Activated CD4-positive, alpha-beta memory T cell treated with anti-CD3 and anti-CD28 coated beads, Interleukin-2, amount 10 ng/mL, durations not matched to agents 7 days and 5 days (primary cell): ENCODE data around the gene FAM216A. TPM values are rescaled to one million over a fixed set of nuclear protein-coding genes. Genes with fewer than 3 reads are reported as not detected.

Source experiments
- CTCF ChIA-PET: fragments of 350-600 bp; sonication (Branson Sonifier 250); formaldehyde crosslinking; loops from one replicate; lab custom pipeline; 2021; ENCODE audit warnings: antibody characterized with exemption, inconsistent platforms; lab: Charles Lee
- POLR2A ChIA-PET: fragments of 350-600 bp; sonication (Branson Sonifier 250); formaldehyde crosslinking; loops from one replicate; lab custom pipeline; 2021; ENCODE audit warnings: antibody characterized with exemption; lab: Charles Lee
- DNase-seq: peaks from one replicate; pipeline ENCODE4 v3.0.0-alpha.2; 2020
- H3K27ac Mint-ChIP-seq: one replicate; pipeline ENCODE4 v1.8.0; 2021; ENCODE audit warnings: mild to moderate bottlenecking, mixed read lengths
- H3K27me3 Mint-ChIP-seq: one replicate; pipeline ENCODE4 v1.8.0; 2021; ENCODE audit warnings: mixed read lengths
- H3K36me3 Mint-ChIP-seq: one replicate; pipeline ENCODE4 v1.8.0; 2021; ENCODE audit warnings: low read depth, mixed read lengths
- H3K4me1 Mint-ChIP-seq: one replicate; pipeline ENCODE4 v1.8.0; 2021; ENCODE audit warnings: mixed read lengths
- H3K4me3 Mint-ChIP-seq: one replicate; pipeline ENCODE4 v1.8.0; 2021; ENCODE audit warnings: mild to moderate bottlenecking, mixed read lengths
- H3K9me3 Mint-ChIP-seq: one replicate; pipeline ENCODE4 v1.8.0; 2021; ENCODE audit warnings: mixed read lengths
- total RNA-seq, 2 experiments: library from RNA; stranded (reverse); gene quantifications; one replicate each; pipeline ENCODE4 v1.2.3, GENCODE V29; 2021

The FAM216A gene
- total RNA-seq, 2 experiments from 2014 or later, result 14.7 to 16.7 TPM

- Mint-ChIP-seq H3K9me3 (no peaks in the 10 kb centered on the region), H3K27me3 (no peaks in the 10 kb centered on the region), H3K4me1 (peaks cover 17% of the 10 kb centered on the region), H3K4me3 (no peak overlapping the region), H3K36me3 (peaks cover 42% of the 10 kb centered on the region), H3K27ac (no peak overlapping the region)
- ChIA-PET CTCF (interaction anchor here (0.6 to 2.1 kb wide), 8 partner anchors 11 to 82 kb away, joined by 3 to 7 read pairs (median 4); partner anchors contain the start of genes ARPC3 and FAM216A), POLR2A (interaction anchor here (0.6 to 0.9 kb wide), 2 partner anchors 19 to 64 kb away, joined by 3 read pairs; partner anchors contain the start of genes FAM216A and GPN3)
- no peak for DNase-seq
Observed at GRCh38 chr12:110531741-110532333, 63.2 kb downstream of the FAM216A start.

- Mint-ChIP-seq H3K27me3 (no peaks in the 10 kb centered on the region), H3K36me3 (peaks cover 49% of the 10 kb centered on the region), H3K9me3 (no peaks in the 10 kb centered on the region), H3K4me3 (no peak overlapping the region), H3K4me1 (peaks cover 17% of the 10 kb centered on the region), H3K27ac (no peak overlapping the region)
- DNase-seq, result no peak
- ChIA-PET POLR2A (interaction anchor here (1.6 kb wide), 1 partner anchor 8 kb away, joined by 3 read pairs; no protein-coding TSS in a partner anchor), CTCF (interaction anchor here (0.7 to 2.4 kb wide), 7 partner anchors 13 to 82 kb away, joined by 3 to 13 read pairs (median 5); partner anchors contain the start of genes ARPC3, FAM216A and GPN3)
Observed at GRCh38 chr12:110532644-110533043, 64.0 kb downstream of the FAM216A start.

GRCh38 chr12:110533607-110534006, 65.0 kb downstream of the FAM216A start:
- H3K9me3 Mint-ChIP-seq, result no peaks in the 10 kb centered on the region
- no peak for DNase-seq
- H3K4me3 Mint-ChIP-seq, result no peak overlapping the region
- H3K27ac Mint-ChIP-seq, result no peak overlapping the region
- POLR2A ChIA-PET, result interaction anchor here (1.6 kb wide), 1 partner anchor 9 kb away, joined by 3 read pairs; no protein-coding TSS in a partner anchor
- H3K36me3 Mint-ChIP-seq, result peaks cover 58% of the 10 kb centered on the region
- CTCF ChIA-PET, result interaction anchor here (0.7 to 2.4 kb wide), 7 partner anchors 20 to 200 kb away, joined by 3 to 13 read pairs (median 4); partner anchors contain the start of genes FAM216A and GPN3
- H3K4me1 Mint-ChIP-seq, result peaks cover 17% of the 10 kb centered on the region
- no peaks in the 10 kb centered on the region for H3K27me3 Mint-ChIP-seq

- no peak overlapping the region for H3K4me3 Mint-ChIP-seq
- peaks cover 21% of the 10 kb centered on the region for H3K4me1 Mint-ChIP-seq
- no peaks in the 10 kb centered on the region for H3K27me3 Mint-ChIP-seq
- no peak for DNase-seq
- H3K36me3 Mint-ChIP-seq, result peaks cover 63% of the 10 kb centered on the region
- H3K9me3 Mint-ChIP-seq, result no peaks in the 10 kb centered on the region
- no peak overlapping the region for H3K27ac Mint-ChIP-seq
- ChIA-PET CTCF (interaction anchor here (2.4 kb wide), 1 partner anchor 67 kb away, joined by 13 read pairs; no protein-coding TSS in a partner anchor), POLR2A (interaction anchor here (0.6 kb wide), 2 partner anchors 95 to 317 kb away, joined by 3 to 4 read pairs; no protein-coding TSS in a partner anchor)
Observed at GRCh38 chr12:110534811-110535210, 66.2 kb downstream of the FAM216A start.

GRCh38 chr12:110536834-110537604, 68.4 kb downstream of the FAM216A start:
- H3K27ac Mint-ChIP-seq, result no peak overlapping the region

GRCh38 chr12:110537605-110538409, 69.2 kb downstream of the FAM216A start:
- peaks cover 16% of the 10 kb centered on the region for H3K4me1 Mint-ChIP-seq
- no peak overlapping the region for H3K4me3 Mint-ChIP-seq
- H3K9me3 Mint-ChIP-seq, result no peaks in the 10 kb centered on the region
- POLR2A ChIA-PET, result interaction anchor here (0.8 to 1.0 kb wide), 3 partner anchors 28 to 106 kb away, joined by 3 to 4 read pairs (median 3); no protein-coding TSS in a partner anchor
- DNase-seq, result no peak
- H3K27me3 Mint-ChIP-seq, result no peaks in the 10 kb centered on the region
- H3K36me3 Mint-ChIP-seq, result peaks cover 55% of the 10 kb centered on the region
- CTCF ChIA-PET, result interaction anchor here (0.6 to 1.7 kb wide), 5 partner anchors 10 to 63 kb away, joined by 3 read pairs; no protein-coding TSS in a partner anchor
- H3K27ac Mint-ChIP-seq, result no peak overlapping the region

More at GRCh38 chr12:110536834-110537604, 68.4 kb downstream of the FAM216A start:
- Mint-ChIP-seq H3K4me1 (peaks cover 16% of the 10 kb centered on the region), H3K27me3 (no peaks in the 10 kb centered on the region), H3K9me3 (no peaks in the 10 kb centered on the region), H3K36me3 (peaks cover 52% of the 10 kb centered on the region), H3K4me3 (no peak overlapping the region)
- DNase-seq, result no peak
- ChIA-PET CTCF (interaction anchor here (0.7 to 1.7 kb wide), 3 partner anchors 9 to 64 kb away, joined by 3 read pairs; no protein-coding TSS in a partner anchor), POLR2A (interaction anchor here (0.8 to 0.9 kb wide), 2 partner anchors 27 to 63 kb away, joined by 3 to 4 read pairs; no protein-coding TSS in a partner anchor)

GRCh38 chr12:110538869-110539622, 70.4 kb downstream of the FAM216A start:
- no peaks in the 10 kb centered on the region for H3K27me3 Mint-ChIP-seq
- no peak for DNase-seq
- no peak overlapping the region for H3K4me3 Mint-ChIP-seq
- peaks cover 25% of the 10 kb centered on the region for H3K4me1 Mint-ChIP-seq
- H3K36me3 Mint-ChIP-seq, result peaks cover 62% of the 10 kb centered on the region
- H3K27ac Mint-ChIP-seq, result no peak overlapping the region
- CTCF ChIA-PET, result interaction anchor here (0.6 to 1.7 kb wide), 6 partner anchors 11 to 106 kb away, joined by 3 to 5 read pairs (median 3); partner anchors contain the start of gene ARPC3
- POLR2A ChIA-PET, result interaction anchor here (1.0 to 1.1 kb wide), 2 partner anchors 10 to 108 kb away, joined by 3 read pairs; no protein-coding TSS in a partner anchor
- no peaks in the 10 kb centered on the region for H3K9me3 Mint-ChIP-seq

Other genes with a start within 250 kb of the FAM216A start
- gene ATP2A2, start 187.6 kb upstream of the FAM216A start, total RNA-seq, result 100 to 1,000 TPM; 142 TPM
- gene ANAPC7, start 65.1 kb upstream of the FAM216A start, total RNA-seq, result 10 to 100 TPM; 47.2 to 47.3 TPM
- 100 to 1,000 TPM; 460 to 466 TPM for gene ARPC3, start 18.5 kb upstream of the FAM216A start, total RNA-seq
- 10 to 100 TPM; 18.9 to 21.6 TPM for gene GPN3, start 588 bp upstream of the FAM216A start, total RNA-seq
- 100 to 1,000 TPM; 129 to 137 TPM for gene VPS29, start 33.3 kb downstream of the FAM216A start, total RNA-seq
- gene RAD9B, start 33.5 kb downstream of the FAM216A start, total RNA-seq, result 1 to 10 TPM; 1.1 to 2.0 TPM
- gene PPTC7, start 114.5 kb downstream of the FAM216A start, total RNA-seq, result 10 to 100 TPM; 31.5 to 31.8 TPM
- gene TCTN1, start 145.3 kb downstream of the FAM216A start, total RNA-seq, result 1 to 10 TPM; 2.6 to 3.4 TPM
- gene HVCN1, start 220.3 kb downstream of the FAM216A start, total RNA-seq, result 10 to 100 TPM; 11.6 to 12.9 TPM